Measurements from ENCODE around the gene SORCS1.

DNA sequence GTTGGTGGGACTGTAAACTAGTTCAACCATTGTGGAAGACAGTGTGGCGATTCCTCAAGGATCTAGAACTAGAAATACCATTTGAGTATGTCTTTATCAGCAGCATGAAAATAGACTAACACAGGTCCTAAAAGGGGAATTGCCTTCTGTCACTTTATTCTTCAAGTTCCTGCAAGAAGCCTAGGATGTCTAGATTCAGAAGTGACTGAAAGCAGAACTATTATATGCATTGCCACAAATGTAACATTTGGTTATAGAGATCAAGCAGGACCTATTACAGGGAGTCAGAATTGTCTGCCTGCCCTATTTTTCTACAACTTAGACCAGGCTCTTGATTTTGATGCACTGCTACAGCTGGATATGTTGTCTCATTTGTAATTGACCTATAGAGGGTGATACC, 364.7 kb downstream of the SORCS1 start:
- TF ChIP-seq, protein P1, sequence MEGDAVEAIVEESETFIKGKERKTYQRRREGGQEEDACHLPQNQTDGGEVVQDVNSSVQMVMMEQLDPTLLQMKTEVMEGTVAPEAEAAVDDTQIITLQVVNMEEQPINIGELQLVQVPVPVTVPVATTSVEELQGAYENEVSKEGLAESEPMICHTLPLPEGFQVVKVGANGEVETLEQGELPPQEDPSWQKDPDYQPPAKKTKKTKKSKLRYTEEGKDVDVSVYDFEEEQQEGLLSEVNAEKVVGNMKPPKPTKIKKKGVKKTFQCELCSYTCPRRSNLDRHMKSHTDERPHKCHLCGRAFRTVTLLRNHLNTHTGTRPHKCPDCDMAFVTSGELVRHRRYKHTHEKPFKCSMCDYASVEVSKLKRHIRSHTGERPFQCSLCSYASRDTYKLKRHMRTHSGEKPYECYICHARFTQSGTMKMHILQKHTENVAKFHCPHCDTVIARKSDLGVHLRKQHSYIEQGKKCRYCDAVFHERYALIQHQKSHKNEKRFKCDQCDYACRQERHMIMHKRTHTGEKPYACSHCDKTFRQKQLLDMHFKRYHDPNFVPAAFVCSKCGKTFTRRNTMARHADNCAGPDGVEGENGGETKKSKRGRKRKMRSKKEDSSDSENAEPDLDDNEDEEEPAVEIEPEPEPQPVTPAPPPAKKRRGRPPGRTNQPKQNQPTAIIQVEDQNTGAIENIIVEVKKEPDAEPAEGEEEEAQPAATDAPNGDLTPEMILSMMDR (IDR thresholded peaks at IDR 0.05; ENCODE audit: low read length) = no peak
- no peak for TF ChIP-seq EZH2phosphoT487 (IDR thresholded peaks at IDR 0.05; ENCODE audit: low read length)
